ENCODE results near the gene CHMP1A. TPM values are rescaled to one million over a fixed set of nuclear protein-coding genes. Genes with fewer than 3 reads are reported as not detected.
A peak's percentile ranks its signal among the peaks of the same experiment; 100 is the strongest.

Gene CHMP1A
- total RNA-seq, 1 donor from 2014 or later = 69.5 TPM

DNA sequence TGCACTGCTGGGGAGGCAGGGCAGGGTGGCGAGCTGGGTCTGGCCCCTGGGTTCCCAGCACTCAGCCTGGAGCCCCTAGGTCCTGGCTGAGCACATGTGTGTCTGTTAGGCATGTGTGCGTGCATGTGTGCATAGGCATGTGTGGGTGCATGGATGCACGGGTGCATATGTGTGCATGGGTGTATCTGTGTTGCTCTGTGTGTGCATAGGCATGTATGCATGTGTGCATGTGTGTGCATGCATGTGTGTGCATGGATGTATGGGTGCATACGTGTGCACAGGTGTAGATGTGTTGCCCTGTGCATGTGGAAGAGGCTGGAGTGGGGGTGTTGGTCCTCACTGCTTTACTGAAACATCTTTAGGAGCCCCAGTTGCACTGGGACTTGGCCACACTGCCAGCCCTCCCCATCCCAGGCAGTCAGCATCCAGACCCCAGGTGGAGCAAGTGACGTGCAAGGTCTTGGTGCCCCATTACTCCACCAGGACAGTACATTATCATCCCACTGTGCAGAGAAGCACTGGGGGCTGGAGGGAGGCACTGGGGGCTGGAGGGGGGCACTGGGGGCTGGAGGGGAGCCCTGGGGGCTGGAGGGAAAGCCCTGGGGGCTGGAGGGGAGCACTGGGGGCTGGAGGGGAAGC, 54.4 kb downstream of the CHMP1A start:
- no peak for ATAC-seq

DNA sequence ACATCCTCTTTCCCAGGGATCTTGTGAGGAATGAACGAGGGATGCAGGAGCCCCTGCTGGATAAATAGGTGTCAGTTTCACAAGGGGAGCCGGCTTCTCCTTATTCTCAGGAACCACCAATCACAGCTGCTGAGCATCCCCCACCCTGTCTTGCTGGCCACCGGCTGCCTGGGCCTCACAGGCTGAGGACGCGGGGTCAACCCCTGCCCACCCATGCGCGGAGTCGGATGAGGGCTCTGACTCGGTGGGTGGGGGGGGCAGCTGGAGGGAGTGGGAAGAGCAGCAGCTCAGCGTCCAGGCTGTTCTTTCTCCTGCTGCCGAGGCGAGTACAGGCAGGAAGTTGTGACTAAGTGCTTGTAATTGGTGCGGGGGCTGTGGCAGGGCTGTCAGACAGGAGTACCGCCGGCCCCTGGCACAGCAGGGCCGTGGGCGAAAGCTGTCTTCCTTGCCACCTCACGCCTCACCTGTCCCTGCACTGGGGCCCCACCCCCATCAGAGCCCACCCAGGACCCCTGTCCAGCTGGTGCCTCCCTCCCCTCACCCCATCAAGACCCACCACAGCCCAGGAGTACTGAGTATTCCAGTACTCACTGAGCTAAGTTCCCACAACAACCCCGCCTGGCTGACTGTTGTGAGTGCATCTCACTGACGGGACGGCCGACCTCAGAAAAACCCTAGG, 55.1 kb downstream of the CHMP1A start:
- peak; percentile 72 for ATAC-seq

DNA sequence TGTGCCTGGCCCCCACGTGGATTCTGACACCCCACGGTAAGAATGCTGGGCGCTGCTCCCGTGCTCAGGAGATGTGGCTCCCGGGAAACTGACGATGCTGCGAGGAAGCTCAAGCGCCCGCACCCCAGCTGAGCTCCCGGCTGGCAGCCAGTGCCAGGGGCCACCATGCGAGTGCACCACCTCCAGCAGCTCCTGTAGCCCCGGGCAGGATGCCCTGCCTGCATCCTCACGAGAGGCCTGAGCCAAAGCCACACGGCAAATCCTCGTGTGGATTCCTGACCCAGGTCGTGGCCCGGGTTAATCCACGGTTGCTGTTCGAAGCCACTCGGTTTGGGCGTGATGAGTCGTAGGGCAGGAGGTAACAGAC, 55.6 kb downstream of the CHMP1A start:
- no peak for ATAC-seq

DNA sequence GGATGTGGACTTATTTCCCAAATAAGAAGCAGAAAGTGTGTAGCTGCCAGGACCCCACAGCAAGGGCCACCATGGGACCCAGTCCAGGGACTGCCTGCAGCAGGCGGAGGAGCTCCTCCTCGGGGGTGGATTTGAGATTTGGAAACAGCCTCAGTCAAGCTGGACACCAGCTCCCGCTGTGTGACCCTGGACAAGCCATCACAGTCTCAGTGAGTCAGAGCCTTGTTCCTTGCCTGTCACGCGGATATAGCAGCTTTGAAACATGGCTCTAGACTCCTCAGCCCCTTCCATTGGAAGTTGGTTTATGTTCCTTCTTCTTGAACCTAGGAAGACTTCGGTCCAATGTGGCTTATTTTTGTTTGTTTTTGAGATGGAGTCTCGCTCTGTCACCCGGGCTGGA, 56.6 kb downstream of the CHMP1A start:
- no peak for ATAC-seq

DNA sequence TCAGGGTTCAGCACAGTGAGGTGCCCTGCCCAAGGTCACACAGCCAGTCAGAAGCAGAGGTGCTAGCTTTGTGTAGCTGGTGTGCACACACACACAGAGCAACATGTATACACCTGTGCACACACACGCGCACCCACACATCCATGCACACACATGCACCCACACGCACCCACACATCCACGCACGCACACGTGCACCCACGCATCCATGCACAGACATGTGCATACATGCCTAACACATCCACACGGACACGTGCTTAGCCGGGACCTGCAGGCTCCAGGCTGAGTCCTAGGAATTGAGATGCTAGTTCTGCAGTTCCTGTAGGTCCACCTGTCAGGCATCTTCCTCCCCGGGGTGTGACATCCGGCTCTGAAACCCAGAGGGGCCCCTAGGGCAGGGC, 57.1 kb downstream of the CHMP1A start:
- peak; percentile 35 for ATAC-seq

DNA sequence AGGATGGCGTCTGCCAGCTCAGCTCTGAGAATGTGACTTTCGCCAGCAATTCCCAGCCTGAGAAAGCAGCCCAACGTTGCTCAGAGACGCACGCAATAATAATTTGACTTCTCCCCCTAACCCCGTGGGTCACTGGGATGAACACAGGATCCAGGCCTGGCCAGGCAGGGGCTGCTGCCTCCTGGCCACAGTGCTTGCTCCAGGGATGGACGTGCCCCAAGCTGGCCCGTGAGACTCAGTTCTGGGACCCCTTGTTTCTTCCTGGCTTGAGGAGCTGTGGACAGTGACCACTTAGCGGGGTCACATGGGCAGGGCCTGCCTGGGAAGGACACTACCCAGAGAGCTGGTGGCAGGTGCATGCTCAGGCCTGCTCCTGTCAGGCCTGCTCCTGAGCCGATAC, 57.6 kb downstream of the CHMP1A start:
- ATAC-seq = peak; percentile 47

DNA sequence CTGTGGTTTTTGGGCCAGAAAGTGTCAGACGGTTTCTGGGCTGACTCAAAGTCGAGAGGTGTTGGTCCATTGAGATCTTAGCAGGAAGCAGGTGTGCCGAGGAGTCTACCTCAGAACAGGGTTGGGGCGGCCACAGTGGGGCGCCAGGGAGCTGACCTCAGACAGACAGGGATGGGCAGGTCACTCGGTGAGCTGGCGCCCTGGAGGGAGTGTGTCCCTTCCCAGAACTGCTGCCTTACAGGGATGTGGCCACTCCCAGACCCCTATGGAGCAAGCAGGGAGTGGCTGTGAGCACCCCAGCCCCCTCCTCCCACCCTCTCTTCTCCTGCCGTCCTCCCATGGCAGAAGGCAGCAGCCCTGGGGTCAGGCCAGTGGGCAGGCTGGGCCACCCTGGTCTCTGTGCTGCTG, 58.1 kb downstream of the CHMP1A start:
- ATAC-seq = peak; percentile 80

DNA sequence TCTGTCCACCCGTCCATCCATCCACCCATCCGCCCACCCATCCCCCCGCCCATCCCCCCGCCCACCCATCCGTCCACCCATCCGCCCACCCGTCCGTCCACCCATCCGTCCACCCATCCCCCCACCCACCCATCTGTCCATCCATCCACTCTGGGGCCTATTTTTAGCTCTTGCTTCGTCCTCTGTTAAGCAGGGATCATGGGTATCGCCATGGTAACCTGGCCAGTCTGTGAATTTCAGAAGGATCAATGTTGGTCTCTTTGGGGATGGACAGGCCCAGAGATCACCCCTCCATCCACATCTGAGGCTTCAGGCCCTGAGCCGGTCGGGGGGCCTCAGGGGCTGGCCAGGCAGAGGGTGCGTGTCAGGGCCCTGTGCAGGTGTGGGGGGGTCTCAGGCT, 59.3 kb downstream of the CHMP1A start:
- ATAC-seq = no peak

DNA sequence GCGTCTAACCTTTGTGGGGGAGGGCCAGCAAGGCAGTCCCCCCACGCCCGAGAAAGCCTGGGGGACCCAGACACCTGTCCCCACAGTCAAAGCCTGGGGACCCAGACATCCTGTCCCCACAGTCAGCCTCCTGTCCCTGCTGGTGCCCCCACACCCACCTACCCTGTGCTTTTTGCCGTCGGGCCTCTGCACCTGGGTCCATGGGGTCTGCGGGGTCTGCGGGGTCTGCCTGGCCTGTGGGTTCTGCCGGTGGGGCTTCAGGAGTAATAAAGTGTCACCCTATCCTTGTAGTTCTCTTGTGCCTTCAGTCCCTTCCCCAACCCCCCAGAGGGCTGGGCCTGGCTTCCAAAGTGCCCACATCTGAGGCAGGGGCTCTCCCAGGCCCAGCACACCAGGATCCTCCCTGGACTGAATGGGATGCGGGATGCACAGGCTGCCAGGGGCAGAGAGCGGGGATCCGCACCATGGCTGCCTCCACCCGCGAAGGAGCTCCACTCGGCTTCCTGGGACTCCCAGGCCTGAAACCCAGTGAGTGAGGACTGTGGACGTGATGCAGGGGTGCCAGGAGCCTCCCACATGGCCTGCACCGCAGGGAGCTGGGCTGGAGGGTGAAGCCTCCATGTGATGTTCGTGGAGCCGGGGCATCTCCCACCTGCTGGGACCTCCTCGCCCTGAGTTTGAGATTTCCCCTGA, 60.4 kb downstream of the CHMP1A start:
- ATAC-seq = no peak

DNA sequence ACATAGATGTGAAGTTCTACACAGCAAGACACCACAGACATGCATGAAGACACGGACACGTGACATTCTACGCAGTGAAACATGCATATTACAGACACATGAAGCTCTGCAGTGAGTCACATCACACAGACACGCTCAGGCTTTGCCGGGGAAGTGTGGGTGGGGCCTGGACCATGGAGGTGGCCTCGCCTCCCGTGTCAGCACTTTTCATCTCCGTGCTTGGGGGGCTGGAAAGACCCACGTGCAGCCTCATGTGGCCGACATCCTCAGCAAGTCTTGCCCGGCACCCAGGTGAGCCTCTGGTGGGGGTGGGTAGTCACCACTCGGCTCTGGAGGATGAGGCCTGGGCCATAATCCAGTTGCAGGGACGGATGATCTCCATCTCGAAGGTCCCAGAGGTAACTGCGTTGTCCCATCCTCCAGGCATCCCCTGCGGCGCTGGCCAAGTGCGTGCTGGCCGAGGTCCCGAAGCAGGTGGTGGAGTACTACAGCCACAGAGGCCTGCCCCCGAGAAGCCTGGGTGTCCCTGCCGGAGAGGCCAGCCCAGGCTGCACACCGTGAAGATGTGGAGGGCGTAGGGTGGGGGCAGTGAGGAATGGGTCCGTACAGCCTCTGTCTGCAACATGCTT, 61.3 kb downstream of the CHMP1A start:
- no peak for ATAC-seq

DNA sequence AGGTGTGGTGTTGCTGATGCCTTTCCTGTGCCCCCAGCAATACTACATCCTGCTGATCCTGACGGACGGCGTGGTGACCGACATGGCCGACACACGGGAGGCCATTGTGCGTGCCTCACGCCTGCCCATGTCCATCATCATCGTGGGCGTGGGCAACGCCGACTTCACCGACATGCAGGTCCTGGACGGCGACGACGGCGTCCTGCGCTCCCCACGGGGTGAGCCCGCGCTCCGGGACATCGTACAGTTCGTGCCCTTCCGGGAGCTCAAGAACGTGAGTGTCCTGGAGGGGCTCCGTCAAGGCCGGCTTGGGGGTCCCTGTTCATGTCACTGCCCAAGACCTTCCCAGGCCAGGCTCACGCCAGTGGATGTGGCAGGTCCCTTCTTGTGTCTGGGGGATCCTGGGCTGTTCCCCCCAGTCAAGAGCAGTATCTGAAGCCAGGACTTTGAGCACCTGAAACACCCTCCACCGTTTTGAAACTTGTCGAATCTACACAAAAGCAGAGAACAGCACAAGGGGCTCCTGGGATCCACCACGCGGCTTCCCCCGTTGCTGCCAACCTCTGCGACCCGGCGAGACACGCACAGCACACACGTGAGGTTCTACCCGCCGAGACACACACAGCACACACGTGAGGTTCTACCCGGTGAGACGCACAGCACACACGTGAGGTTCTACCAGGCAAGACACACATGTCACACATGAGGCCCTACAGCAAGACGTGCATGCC, 62.0 kb downstream of the CHMP1A start:
- ATAC-seq = no peak

Other genes with a start within 250 kb of the CHMP1A start
- gene ANKRD11, start 167.1 kb downstream of the CHMP1A start, total RNA-seq = 81.1 TPM
- gene SPG7, start 149.3 kb downstream of the CHMP1A start, total RNA-seq = 48.0 TPM
- gene RPL13, start 97.0 kb downstream of the CHMP1A start, total RNA-seq = 2,146 TPM
- 1.0 TPM for gene CPNE7, start 82.0 kb downstream of the CHMP1A start, total RNA-seq
- gene DPEP1, start 44.1 kb downstream of the CHMP1A start, total RNA-seq = not detected
- 3.9 TPM for gene SPATA33, start 128 bp upstream of the CHMP1A start, total RNA-seq
- gene CDK10, start 29.0 kb upstream of the CHMP1A start, total RNA-seq = 37.3 TPM
- gene SPATA2L, start 44.0 kb upstream of the CHMP1A start, total RNA-seq = 6.0 TPM
- 21.0 TPM for gene VPS9D1, start 63.2 kb upstream of the CHMP1A start, total RNA-seq
- 22.0 TPM for gene ZNF276, start 63.8 kb upstream of the CHMP1A start, total RNA-seq
- 14.9 TPM for gene FANCA, start 158.9 kb upstream of the CHMP1A start, total RNA-seq
- 3.9 TPM for gene SPIRE2, start 170.8 kb upstream of the CHMP1A start, total RNA-seq
- gene TCF25, start 215.9 kb upstream of the CHMP1A start, total RNA-seq = 99.2 TPM